Ishikawa (cell line): ENCODE results near the gene SLAMF8.

Source experiments
- CREB1 ChIP-seq: IDR thresholded peaks from 2 replicates; pipeline ENCODE4 v1.6.1; 2012; ENCODE audit warnings: low read depth
- EP300 ChIP-seq: IDR thresholded peaks from 2 replicates; pipeline ENCODE4 v1.6.1; 2012; ENCODE audit warnings: borderline replicate concordance
- FOXM1 ChIP-seq: IDR thresholded peaks from 2 replicates; pipeline ENCODE4 v1.6.1; 2012; ENCODE audit warnings: low read depth, borderline replicate concordance
- MAX ChIP-seq: IDR thresholded peaks from 2 replicates; pipeline ENCODE4 v1.6.1; 2012
- NFIC ChIP-seq: IDR thresholded peaks from 2 replicates; pipeline ENCODE4 v1.6.1; 2012
- RAD21 ChIP-seq: IDR thresholded peaks from 2 replicates; pipeline ENCODE4 v1.6.1; 2012; ENCODE audit warnings: low read depth
- REST ChIP-seq: IDR thresholded peaks from 2 replicates; pipeline ENCODE4 v1.6.1; 2012; ENCODE audit warnings: low read depth, mild to moderate bottlenecking
- TAF1 ChIP-seq: IDR thresholded peaks from 2 replicates; pipeline ENCODE4 v1.6.1; 2012; ENCODE audit warnings: low read depth, mild to moderate bottlenecking
- TCF12 ChIP-seq: IDR thresholded peaks from 2 replicates; pipeline ENCODE4 v1.6.1; 2012; ENCODE audit warnings: low read depth
- TEAD4 ChIP-seq: IDR thresholded peaks from 2 replicates; pipeline ENCODE4 v1.6.1; 2012
- YY1 ChIP-seq: IDR thresholded peaks from 2 replicates; pipeline ENCODE4 v1.6.1; 2012; ENCODE audit warnings: low read depth
- TF ChIP-seq, protein P1 (sequence below): IDR thresholded peaks from 2 replicates; pipeline ENCODE4 v1.6.1; 2012

DNA sequence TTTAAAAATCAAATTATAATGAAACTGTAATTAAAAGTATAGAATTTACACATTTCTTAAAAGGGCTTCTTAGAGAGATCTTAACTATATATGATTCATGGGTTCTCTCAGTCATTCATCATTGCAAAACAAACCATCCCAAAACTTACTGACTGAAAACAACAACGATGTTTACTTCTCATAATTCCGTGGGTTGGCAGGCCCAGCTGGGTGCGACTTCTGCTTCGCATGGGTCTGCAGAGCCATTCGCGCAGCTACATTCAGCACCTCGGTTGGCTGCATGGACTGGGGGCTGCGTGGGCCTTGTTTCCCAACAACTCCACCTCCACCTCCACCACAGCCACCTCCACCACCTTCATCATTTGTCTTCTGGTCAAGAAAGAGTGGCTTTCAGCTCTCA is 4.0 kb downstream of the SLAMF8 start:
- TF ChIP-seq MAX = no peak
- TF ChIP-seq YY1 = no peak
- no peak for TF ChIP-seq FOXM1
- no peak for TF ChIP-seq RAD21
- TF ChIP-seq EP300 = no peak
- TF ChIP-seq REST = no peak
- TF ChIP-seq TCF12 = no peak
- TF ChIP-seq TAF1 = no peak
- TF ChIP-seq NFIC = no peak
- no peak for TF ChIP-seq TEAD4
- TF ChIP-seq, protein P1, sequence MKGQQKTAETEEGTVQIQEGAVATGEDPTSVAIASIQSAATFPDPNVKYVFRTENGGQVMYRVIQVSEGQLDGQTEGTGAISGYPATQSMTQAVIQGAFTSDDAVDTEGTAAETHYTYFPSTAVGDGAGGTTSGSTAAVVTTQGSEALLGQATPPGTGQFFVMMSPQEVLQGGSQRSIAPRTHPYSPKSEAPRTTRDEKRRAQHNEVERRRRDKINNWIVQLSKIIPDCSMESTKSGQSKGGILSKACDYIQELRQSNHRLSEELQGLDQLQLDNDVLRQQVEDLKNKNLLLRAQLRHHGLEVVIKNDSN = no peak
- no peak for TF ChIP-seq CREB1
